HG03045 (cell line): ENCODE results near the gene VOPP1.

Experiments used
- ATAC-seq: cut with Tn5 transposase; IDR thresholded peaks from one replicate; pipeline ENCODE4 v1.9.1; 2021; ENCODE audit warnings: mild to moderate bottlenecking, moderate library complexity; ENCODE audit not compliant: unreplicated experiment

VOPP1 gene

DNA sequence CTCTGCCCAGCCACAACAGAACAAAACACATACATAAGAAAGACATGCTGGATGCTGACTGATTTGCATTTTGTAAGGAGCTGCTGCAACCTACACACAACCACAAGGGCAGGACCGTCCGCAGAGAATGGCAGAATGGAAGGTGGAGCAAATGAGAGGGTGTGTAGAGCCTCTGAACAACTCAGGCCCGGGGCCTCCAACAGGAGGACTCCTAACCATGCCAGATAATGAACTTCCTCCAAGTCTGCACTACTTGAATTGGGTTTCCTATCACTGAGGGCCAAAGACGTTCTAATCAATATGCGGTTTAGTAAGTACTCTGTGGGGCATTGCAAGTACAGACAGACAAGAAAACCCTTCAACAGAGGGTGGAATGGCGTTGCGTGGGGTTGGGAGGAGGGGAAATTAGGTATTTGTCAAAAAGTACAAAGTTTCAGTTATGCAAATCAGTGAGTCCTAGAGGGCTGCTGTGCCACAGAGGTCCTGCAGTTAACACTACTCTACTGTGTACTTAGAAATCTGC, 14.6 kb downstream of the VOPP1 start:
- peak; percentile 84 for ATAC-seq

DNA sequence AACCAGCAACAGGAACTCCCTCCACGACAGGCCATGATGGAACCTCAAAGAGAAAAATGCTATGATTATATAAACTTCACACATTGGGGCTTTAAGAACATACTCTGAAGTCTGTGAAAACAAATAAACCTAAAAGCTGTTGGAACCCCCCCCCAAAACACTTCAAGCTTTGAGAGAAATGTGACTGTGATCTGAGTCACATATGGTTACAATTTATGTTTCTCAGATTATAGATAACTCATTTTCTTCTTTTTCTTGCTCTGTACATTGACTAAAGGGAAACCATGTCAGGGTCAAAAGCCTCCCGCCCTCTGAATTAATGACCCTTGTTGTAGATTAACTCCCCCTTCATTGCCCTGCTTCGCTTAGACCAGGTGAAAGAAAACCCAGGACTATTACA, 15.8 kb downstream of the VOPP1 start:
- ATAC-seq = no peak

GRCh38 chr7:55556031-55556430, 16.3 kb downstream of the VOPP1 start:
- ATAC-seq = no peak

GRCh38 chr7:55555160-55555559, 17.1 kb downstream of the VOPP1 start:
- no peak for ATAC-seq

GRCh38 chr7:55554038-55554437, 18.3 kb downstream of the VOPP1 start:
- no peak for ATAC-seq

- ATAC-seq = no peak
Measured at GRCh38 chr7:55553024-55553345, 19.3 kb downstream of the VOPP1 start.

- no peak for ATAC-seq
Measured at GRCh38 chr7:55552320-55553023, 19.8 kb downstream of the VOPP1 start.

DNA sequence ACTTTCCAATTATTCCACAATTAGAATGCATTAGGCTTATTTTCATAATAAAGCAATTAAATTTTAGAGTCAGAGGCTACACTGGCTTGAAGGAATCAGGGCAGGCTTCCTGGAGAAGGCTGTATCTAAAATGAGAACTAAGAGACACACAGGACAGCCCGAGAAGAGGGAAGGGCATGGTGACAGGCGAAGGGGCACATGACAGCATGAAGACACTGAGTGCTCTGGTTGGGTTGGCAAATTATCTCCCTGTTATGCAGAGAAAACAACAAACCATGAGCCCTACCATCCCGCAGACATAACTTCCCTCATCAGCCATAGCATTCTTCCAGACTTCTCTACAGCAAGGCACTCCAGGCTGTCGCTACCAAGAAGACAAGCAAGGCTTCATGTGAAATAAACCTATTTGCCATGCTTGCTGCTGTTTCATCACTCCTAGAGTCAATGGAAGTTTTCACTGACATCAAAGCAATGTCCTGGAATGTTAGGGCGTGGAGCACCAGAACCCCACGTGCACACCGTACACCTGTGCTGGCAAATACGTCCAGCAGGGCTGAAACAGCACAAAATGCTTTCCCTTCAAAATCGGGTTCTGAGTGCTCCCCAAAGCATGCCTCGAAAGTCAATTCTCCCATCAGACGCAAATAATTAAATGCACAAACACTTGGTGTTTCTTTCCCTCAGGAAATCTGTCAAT, 21.3 kb downstream of the VOPP1 start:
- no peak for ATAC-seq

DNA sequence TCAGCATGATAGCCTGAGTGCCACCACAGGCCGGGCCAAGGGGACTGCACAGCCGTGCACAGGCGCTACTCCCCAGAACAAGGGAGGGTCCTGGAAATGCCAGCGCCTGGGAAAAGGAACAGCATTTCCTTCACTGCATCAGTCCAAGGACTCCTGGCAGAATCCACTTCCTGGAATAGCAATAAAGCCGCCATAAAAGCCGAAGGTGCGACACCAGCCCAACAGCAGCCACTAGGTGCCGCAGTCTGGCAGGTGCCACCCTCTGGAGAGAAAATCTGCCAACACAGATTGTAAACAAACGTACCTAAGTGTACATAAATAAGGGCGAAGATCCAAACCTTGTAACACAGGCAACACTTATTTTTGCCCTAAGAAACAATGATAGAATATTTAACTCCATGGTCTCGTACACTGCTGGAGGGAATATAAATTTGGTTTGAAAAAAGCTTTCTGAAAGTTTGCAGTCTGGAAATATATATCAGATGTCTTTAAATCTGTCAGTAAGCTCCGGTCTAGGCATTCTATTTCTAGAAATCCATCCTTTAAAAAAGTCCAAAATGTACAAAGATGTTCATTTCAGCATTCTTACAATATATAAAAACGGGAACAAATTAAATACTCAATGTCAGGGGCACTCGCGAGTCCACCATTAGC, 22.2 kb downstream of the VOPP1 start:
- ATAC-seq = no peak

DNA sequence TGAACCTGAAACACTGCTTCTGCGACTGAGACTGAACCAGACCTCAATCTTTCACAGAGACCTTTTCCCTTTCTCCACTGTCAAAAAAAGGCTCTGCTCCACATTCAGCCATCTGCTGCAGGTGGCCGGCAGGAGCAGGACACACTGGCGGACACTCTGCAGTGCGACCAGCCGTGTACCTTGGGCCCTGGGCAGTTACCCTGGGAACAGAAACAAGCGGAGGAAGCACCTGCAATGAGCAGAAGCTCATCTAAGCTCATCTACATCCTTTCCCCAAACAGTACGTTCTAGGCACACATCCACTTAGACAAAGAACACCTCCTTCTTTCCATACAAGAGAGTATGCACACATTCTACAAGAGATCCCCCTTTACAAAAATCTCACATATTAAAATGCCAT, 22.8 kb downstream of the VOPP1 start:
- peak; percentile 25 for ATAC-seq

GRCh38 chr7:55548295-55548731, 24.0 kb downstream of the VOPP1 start:
- ATAC-seq = peak; percentile 52

DNA sequence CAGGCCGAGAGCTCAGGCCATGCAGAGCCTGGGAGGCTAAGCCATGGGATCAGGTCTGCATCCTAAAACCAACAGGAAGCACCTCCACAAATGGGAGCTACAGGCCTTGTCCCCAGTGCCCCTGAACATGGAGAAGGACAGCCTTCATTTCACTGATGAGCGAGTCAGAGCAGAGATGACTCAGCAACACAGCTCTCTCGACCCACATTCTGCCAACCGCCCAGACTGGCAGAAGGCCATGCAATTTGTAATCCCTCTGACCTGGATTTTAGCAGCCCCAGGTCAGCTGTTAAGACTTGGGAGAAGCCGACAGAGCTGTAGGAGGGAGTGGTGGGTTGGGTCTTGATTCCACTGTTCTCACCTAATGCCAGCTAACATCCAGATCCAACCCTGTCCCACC, 25.5 kb downstream of the VOPP1 start:
- ATAC-seq = no peak

DNA sequence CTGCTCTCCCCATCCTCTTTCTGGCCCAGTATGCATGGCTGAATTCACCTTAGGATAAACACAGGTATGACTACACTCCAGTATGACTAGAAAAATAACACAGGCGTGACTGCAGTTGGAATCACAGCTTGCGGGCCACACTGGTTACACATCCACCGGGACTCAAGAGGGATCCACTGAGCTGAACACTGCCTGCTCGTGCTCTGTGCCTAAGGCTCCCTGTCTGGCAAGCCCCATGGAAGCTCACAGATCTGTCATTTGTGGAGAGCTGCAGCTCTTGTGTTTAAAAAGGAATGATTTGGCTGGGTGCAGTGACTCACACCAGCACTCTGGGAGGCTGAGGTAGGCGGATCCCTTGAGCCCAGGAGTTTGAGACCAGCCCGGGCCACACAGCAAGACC, 26.8 kb downstream of the VOPP1 start:
- no peak for ATAC-seq

GRCh38 chr7:55540226-55540858, 32.0 kb downstream of the VOPP1 start:
- ATAC-seq = no peak

DNA sequence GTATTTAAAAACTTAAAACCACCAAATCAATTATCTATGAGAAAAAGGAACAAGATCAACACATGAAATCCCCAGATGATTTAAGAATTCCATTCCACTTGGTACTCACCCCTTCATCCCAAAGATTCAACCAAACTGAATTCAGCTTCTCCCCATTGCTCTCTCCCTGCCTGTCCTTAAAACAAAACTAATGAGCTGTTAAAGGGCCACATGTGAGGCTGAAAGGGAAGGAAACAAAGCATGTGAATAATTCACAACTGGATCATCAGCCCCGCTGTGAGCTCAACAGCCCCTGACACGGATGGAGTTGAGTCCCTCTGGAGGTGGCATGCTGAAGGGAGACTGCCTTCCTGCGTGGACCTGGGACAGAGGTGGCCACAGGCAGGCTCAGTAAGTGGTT, 32.9 kb downstream of the VOPP1 start:
- no peak for ATAC-seq

DNA sequence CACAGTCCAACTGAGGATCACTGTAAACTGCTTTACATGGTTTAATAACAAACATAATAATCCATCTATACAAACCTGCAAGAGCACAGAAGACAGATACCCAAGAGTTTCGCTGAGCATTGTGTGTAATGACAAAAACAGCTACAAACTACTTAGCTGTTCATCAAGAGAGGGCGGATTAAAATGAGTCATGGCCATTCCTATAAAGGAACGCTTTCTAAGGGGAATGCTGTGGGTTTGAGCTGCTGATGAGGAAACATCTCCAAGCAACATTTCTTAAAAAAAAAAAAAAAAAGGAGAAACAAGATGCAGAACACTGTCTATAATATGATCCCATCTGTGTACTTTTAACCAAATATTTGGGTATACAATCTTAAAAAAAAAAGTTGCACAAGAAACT, 33.8 kb downstream of the VOPP1 start:
- ATAC-seq = no peak

GRCh38 chr7:55537458-55537990, 34.8 kb downstream of the VOPP1 start:
- ATAC-seq = no peak

GRCh38 chr7:55536619-55537457, 35.5 kb downstream of the VOPP1 start:
- no peak for ATAC-seq

- ATAC-seq = no peak
Measured at GRCh38 chr7:55535617-55536016, 36.7 kb downstream of the VOPP1 start.

- ATAC-seq = no peak
Measured at GRCh38 chr7:55534916-55535590, 37.2 kb downstream of the VOPP1 start.
